GM12801 (cell line): Measurements from ENCODE around the gene STX3.

Experiments
- TF ChIP-seq, protein P1 (sequence below): IDR thresholded peaks from one replicate; pipeline ENCODE4 v1.5.1; 2011; ENCODE audit warnings: control low read depth; ENCODE audit not compliant: insufficient read length; ENCODE audit errors: extremely low read depth

STX3 gene

DNA sequence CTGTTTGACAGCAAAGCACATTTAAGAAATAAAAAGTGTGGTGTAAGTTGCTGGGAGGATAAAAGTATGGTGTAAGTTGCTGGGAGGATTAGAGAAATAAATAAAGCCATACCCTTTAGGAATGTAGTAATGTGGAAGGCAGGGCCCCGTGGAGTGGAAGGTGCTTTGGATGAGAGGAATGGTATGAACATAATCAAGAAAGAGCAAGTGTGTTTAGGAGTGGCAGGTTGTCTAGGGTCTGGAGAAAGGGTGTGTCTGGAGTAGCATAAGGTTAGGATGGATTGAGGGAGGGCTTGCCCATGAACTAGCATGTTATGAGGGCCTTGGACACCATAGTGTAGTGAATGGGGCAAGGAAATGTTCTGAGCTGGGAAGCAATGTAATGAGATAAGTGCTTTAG is 37.3 kb downstream of the STX3 start:
- TF ChIP-seq, protein P1, sequence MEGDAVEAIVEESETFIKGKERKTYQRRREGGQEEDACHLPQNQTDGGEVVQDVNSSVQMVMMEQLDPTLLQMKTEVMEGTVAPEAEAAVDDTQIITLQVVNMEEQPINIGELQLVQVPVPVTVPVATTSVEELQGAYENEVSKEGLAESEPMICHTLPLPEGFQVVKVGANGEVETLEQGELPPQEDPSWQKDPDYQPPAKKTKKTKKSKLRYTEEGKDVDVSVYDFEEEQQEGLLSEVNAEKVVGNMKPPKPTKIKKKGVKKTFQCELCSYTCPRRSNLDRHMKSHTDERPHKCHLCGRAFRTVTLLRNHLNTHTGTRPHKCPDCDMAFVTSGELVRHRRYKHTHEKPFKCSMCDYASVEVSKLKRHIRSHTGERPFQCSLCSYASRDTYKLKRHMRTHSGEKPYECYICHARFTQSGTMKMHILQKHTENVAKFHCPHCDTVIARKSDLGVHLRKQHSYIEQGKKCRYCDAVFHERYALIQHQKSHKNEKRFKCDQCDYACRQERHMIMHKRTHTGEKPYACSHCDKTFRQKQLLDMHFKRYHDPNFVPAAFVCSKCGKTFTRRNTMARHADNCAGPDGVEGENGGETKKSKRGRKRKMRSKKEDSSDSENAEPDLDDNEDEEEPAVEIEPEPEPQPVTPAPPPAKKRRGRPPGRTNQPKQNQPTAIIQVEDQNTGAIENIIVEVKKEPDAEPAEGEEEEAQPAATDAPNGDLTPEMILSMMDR, result no peak

DNA sequence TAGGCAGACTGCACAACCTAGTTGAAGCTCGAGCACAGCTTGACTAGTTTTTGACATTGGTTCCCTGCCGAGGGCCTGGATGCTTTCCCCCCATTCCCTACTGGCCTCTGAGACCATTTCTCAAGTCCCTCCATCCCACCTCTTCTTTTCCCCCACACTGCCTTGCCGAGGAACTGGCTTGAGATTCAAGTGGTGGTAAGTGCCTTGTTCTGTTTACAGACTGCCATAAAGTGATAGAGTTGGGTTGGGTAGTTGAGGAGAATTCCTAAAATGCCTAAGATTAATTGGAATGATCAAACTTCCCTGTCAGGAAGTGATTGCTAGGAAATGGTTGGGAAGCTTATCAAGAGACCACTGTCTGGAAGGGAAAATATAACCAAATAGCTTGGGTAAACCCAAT is 39.2 kb downstream of the STX3 start:
- TF ChIP-seq, protein P1, result no peak

DNA sequence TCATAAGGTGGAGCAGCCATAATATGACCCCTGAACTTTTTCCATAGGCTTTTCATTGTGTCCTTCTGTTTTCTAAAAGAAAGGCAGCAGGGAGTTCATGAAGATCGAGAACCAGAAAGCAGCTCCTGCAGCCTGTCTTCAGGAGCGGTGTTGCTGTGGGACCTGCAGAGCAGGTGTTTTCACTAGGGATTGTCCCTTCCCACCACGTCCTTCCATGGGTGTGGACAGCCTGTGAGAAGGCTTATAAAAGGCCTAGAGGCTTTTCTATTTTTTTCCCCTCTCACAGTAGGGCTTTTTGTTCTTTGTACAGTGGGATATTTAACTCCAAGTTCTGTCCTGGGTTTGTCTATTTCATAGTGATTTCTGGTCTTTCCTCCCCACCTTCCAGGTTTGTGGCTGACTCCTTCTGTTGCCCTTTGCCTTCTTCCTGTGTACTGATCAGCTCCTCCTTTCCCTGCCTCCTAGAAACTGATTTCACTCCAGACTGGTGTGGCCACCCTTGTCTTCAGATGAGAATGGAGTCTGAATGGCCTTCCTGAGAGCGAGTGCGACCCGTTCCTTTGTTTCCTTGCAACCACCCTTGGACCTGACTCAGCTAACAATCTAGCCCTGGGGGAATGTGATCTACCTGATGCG is 45.3 kb downstream of the STX3 start:
- TF ChIP-seq, protein P1, result no peak

DNA sequence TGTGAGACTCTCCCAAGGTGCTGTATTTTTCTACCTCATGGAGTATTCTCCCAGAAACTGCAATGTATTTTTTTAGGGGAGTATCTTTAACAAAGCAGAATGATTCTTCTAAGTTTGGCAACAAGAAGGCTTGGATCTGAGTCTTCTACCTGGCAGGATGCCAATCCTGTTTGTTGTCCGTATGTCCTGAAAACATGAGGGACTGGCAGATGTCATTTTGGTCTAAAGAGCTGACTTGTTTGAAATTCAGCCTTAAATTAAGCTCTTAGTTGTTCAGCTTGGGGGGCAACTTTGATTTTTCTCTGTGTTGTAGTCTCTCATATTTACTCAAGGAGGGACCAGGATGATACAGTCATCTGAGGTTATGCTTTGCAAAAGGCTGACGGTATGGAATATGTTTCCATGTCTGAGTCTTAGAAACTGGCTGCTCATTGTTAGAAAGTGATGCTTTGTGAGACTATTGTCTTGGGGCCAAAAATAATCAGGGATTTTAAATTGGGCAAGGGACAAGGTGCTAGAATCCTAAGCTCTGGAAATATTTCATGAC is 46.1 kb downstream of the STX3 start:
- TF ChIP-seq, protein P1, result no peak

DNA sequence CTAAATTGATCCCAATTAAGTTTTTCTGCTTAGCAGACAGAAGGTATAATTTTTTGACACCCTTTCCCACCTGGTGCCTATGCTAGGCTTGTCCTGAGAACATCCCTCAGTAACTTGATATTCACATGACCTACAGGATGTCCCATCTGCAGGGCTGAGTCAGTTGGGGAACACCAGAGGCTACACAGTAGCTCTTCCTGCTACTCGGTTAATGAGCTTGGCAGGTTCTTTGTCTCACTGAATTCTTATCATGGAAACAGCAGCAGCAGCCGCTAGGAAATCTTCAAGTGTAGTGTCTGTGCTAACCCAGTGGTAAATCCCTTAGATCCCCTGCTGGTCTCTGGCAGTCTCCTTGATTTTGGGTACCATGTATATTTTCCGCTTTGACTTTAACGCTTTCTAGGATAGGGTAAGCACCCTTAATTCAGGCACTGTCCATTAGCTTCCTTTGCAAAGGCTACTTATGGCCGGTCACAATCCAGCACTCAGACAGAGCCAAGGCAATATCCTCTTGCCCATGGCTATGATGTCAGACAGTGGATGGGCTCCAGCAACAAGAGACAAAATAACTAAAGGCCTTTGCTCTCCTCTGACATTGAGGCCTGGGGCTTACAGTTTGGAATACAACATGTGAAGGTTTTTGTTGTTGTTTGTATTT is 46.9 kb downstream of the STX3 start:
- TF ChIP-seq, protein P1, result no peak

DNA sequence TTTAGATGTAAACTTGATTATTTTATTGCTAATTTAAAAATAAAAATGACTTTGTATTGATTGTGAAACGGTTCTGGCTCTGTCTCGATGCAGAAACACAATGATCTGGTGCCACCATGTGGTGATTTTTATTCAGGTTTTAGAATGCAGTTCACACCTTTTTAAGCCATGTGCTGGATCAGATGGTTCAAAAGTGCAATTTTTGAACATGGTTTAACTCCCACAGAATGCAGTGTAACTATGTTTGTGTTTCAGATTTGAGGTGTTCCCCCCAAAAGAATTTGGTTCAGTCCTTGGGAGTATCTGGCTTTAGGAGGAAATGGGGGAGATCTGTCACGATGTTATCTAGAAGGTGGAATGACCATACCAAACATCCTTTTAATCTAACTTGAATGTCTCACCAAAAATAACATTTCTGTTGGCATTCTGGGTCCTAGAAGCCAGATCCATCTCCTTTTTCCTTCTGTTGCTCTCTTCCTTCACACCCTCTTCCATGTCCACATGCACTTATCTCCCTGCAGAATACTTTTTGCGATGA is 47.5 kb downstream of the STX3 start:
- TF ChIP-seq, protein P1, result no peak

DNA sequence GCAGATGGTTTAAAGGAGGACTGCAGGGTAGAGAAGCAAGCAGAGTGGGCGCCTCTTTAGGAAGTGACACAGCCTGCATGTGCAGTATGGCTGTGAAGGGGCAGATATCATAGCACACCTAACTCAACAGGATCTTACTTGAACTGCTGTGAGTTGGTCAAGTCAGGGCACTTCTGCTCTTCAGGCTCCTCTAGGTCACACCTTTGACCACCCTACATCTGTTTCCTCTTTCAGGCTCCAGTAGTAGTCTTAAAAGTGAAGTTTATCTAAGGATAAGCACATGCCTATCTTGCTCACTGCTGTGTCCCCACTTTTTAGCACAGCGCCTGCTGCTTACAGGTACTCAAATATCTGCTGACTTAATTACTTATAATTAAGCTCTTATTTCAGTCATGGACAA is 48.9 kb downstream of the STX3 start:
- TF ChIP-seq, protein P1, result no peak
